SIG-M5 (cell line): ENCODE results near the gene VASH1.
"Not testable (repeated sequence)": the region's sequence is repeated elsewhere in the genome, so short reads cannot be mapped to it uniquely, and the experiment has no call there.

Source experiments
- DNase-seq: peaks from one replicate; lab custom pipeline; 2025; lab: John Stamatoyannopoulos, UW

Gene VASH1

DNA sequence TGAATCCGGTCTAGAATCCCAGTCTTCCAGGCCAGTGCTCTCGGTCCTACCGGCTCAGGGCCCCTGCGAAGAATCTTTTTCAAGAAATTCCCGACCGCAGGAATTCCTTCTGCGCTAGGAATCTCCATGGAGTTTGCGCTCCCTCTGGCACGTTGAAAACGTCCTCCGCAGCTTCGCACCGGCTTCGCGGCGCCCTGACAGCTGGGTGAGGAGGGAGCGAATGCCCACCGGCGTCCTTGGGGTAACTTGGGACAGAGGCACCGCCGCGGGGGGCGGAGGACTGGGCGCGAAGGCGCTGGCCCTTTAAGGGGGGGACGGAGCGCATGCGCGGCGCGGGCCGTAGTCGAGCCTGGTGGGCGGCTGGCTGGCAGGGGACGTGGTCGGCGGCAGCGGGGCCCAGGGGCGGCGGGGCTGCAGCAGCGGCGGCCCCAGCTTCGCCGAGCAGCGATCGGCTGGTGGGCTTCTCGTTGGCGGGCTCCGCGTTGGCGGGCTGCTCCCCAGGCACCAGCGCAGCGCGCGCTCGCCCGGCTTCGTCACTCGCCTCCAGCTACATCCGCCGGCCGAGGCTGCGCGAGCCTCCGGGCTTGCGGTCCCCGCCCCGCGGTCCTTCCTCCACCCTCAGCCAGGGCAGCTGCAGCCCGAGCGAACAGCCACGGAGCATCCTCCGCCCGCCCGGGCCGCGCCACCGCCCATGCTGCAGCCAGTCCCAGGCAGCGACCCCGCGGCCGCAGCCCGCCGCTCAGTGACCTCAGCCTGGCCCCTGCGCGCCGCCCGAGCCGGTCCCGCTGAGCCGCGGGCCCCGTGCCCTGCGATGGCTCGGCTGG is at the start of gene VASH1:
Gene VASH1 (plus strand): TSS at position 333 of the 824 bp plus-strand sequence. CDS start 1,354 bp downstream, outside the sequence.
- DNase-seq, result no peak

DNA sequence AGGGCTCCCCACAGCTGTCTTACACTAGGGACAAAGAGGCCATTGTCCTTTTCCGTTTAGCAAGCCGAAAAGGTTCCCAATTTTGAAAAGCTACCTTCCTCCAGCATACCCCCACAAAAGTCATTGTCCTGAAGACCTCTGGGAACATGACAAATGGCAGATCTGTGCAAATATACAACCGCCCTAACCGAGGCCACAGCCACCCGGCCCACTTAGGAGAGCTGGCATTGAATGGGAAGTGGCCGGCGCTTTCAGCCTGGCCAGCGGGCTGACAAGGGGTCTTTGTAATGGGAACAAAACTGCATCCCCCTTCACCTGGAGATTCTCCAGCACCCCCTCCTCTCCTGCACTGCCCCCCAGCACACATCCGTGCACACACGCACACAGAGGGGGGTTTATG is 48.1 kb upstream of the VASH1 start:
- no peak for DNase-seq

DNA sequence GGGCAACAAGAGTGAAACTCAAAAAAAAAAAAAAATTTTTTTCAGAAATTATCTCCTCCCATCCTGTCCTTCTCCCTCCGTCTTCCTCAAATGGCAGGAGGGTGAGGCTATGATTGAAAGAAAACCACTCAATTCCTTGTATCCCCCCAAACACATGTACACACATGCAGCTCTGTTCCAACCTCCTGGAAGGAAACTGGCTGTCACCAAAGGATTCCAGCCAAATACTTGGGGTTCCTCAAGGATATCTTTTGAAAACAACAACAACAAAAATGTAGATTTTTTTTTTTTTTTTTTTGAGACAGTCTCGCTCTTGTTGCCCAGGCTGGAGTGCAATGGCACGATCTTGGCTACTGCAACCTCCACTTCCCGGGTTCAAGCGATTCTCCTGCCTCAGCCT is 46.8 kb upstream of the VASH1 start:
- no peak for DNase-seq

DNA sequence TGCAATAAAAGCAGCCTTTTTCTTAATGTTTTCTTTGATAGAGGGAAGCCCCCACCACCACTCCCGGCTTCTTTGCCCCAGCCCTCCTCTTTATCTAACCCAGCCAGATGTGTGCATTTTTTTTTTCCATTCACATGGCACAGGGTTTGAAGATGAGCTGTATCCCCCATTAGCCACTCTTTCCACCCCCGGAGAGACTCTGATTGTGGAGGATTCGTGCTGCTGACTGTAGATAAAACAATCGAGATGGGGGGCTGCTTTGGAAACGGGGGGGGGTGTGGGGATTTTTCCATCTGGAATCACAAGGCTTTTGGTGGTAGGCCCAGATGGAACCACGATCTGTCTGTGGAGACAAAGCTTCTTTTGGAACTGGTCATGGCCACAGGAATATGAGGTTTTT is 46.2 kb upstream of the VASH1 start:
- no peak for DNase-seq

DNA sequence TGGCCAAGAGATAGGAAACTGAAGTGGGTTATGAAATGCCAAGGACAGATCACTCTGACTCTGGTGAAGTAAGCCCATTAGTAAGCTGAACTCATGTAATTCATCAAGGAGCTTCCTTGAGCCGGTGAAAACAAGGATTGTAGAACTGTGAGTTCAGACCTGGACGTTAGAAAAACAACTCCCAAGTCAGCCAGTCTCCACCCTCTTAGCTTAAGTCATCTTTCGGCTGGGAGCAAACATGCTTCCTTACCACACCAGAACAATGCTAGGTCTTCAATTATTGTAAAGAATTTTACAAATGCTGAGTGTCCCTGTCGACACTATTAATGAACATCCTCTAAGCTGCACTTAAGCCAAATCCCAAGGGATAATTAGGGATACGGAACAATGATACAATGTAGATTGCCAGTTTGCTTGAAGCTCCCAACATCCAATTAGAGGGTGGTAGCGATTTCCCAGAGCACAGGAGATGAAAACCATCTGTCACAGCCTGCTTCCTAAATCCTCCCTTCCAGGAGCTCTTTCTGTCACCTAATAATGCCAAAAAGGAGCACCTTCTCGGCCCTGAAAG is 45.7 kb upstream of the VASH1 start:
- no peak for DNase-seq

DNA sequence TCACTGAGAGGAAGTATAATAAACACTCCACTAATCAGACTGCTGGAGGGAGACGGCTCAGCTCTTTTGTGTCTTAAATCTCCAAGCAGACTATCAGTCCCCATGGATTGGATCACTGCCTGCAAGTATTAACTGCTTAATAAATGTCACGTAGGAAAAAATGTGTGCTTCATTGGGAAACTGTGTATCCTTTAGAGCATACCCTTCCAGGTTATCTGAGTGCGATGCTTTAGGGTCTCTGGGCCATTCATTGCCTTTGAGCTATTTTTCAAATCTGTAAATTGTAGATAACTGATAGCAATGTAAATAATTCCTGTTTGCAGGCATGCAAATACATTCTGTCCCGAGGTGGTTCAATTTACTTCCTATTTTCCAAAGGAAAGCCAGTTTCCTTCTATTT is 45.0 kb upstream of the VASH1 start:
- DNase-seq, result no peak

DNA sequence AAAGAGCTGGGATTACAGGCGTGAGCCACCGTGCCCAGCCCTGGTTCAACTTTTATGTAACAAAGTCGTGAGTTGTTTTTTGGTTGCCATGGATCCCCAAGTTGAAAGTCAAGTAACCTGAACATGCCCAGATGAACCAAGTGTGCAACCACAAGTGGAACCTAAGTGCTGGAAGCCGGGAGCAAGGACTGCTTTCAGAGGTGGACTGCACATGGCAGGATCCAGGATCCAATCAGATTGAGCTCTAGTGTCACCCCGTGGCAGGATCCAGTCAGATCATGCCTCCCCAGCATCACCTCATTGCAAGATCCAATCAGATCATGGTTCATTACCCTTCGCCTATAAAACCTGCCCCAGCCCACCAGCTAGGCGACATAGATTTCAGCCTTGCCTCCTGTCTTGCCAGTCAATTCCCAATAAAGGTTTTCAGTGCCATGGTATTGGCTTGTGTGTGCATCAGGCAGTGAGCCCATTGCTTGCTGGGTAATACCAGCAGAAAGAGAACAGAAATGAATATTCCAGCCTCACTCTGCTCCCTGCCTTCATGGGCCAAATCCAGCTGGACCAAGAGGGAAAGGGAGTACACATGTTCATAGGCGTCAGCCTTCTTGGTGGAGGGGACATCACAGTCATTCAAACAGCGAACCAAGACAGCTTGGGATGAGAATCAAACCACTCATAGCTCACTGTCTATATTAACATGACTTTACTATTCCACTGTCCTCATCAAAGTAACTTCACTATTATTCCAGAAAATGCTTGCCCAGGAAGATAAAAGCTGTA is 43.6 kb upstream of the VASH1 start:
- DNase-seq, result no peak

DNA sequence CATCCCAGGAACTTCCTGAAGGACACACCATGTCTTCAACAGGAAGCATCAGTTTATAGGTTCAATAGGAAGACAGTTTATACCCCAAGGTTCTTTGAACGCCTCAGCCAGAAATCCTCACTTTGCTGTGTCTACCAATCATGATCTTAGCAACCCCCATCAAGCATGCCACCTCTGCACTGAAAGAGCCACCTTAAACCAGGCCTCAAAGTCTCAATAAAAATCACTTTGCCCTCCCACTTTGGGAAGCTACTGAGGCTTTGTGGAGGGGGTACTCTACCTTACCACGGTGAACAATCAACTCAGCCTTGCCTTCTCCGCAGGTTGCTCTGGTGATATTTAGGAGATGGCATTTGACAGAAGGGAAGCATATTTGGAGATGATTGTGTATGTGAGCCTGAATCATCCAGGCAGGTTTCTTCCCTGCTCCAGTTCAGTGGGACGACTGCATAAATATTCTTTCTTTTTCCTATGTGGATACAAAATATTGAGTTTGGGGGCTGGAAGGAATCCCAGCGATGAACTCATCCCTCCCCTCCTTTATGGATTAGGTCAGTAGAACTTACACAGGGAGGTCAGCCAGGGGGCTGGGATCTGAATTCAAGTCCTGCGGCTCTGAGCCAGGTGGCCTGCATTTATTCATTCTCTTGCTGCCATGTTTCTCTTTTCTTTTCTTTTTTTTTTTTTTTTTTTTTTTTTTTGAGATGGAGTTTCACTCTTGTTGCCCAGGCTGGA is 42.8 kb upstream of the VASH1 start:
- no peak for DNase-seq

DNA sequence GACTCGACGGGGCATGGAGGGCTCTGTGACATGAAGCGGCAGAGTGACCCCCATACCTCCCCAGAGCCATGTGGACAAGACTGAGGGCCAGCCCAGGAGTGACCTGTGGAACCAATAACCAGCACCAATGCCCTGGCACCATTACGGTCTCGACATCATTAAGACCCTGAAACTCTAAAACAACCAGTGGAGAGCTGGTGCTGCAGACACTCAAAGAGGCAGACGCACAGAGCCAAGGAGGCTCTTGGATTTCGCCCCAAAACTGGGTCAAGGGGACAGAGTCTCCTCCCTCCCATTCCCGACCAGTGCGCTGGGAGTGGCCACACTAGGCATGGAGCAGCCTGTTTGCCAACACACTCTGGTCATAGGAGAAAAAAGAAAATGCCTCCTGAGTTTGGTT is 41.6 kb upstream of the VASH1 start:
- DNase-seq, result no peak

DNA sequence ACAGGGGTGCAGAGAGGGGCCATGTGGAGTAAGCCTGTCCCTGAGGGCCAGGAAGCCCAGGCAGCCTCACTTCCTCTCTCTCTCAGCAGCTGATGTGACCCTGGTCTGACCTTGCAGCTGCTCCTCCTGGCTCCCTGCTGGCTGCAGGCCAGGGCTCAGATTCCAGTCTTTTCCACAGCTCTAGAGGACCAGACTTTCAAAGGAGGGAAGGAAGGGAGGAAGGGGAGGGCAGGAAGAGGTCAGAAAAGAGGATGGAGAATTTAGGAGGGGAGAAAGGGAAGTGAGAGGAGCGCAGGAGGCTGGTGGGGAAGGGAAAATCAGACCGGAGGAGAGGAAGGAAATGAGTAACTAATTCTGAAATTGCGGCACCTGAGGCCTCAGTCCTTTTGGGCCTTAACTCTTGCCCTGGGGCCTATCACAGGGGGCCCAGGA is 40.9 kb upstream of the VASH1 start:
- no peak for DNase-seq

DNA sequence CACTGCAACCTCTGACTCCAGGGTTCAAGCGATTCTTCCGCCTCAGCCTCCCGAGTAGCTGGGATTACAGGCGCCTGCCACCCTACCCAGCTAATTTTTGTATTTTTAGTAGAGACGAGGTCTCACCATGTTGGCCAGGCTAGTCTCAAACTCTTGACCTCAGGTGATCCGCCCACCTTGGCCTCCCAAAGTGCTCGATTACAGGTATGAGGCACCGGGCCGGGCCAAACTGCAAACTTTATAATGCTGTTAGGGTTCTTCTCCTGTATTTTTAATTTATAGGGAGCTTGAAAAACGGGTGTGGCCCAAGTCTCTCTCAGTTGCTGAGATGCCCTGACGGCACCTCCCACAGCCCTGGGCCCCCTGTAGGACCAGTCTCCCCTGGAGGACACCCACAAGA is 39.8 kb upstream of the VASH1 start:
- not testable (repeated sequence) for DNase-seq

DNA sequence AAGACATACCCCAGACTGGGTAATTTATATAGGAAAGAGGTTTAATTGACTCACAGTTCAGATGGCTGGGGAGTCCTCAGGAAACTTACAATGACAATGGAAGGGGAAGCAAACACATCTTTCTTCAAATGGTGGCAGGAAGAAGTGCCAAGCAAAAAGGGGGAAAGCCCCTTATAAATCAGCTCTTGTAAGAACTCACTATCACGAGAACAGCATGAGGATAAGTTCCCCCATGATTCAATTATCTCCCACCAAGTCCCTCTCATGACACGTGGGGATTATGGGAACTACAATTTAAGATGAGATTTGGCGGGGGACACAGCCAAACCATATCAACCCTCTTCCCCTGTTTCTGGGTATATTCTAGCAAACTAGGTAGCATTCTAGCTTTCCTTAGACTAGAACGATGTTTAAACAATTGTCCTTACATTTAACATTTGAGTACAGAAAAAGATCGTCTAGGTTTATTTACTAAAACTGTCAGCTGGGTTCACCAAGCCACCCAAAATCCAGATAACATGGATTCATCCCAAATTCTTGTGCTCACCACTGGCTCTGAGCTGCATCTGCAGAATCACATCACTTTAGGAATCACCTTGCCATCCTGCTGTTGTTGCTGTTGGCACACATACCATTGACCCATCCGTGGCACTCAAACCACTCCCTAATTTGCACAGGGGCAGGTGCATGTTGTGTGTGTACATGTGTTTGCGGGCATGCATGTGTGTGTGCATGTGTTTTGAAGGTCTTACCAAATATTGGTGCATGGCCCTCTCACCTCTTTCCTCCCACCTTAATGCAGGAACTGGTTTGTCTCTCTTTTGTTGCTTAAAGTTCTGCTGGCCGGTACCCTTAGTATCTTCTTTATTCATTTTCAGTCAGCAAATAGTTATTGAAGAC is 36.4 kb upstream of the VASH1 start:
- DNase-seq, result no peak

DNA sequence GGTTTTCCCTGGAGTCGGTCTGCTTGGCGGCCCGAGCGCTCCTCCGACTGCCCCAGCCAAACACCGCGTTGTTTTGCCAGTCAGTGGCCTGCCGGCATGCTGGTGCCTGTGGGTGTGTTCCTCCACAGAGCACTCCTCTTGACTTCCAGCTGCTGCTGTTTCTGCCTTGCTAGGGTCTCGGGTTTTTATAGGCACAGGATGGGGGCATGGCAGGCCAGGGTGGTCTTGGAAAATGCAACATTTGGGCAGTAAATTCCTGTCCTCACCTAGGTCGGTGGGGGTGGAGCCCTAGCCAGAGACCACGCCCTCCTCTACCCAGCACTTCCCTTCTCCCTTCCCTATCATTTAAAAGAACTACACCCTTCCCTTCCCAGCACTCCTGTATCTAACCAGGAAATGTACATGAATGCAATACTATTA is 34.7 kb upstream of the VASH1 start:
- DNase-seq, result no peak

DNA sequence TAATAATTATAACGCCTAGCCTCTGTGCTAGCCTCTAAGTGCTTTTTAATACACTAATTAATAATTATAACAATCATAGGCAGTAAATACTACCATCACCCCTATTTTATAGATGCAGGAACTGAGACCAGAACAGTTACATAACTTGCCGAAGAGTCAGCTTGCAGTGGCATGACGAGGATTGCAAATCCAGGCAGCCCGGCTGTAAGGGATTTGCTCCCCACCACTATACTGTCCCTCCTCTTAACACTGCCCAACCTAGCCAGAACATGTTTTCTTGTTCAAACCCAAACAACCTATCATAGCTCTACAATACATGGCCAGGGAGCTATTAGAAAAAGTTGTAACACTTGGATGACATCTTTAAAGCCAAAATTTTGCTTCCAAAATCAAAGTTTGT is 33.9 kb upstream of the VASH1 start:
- DNase-seq, result no peak

DNA sequence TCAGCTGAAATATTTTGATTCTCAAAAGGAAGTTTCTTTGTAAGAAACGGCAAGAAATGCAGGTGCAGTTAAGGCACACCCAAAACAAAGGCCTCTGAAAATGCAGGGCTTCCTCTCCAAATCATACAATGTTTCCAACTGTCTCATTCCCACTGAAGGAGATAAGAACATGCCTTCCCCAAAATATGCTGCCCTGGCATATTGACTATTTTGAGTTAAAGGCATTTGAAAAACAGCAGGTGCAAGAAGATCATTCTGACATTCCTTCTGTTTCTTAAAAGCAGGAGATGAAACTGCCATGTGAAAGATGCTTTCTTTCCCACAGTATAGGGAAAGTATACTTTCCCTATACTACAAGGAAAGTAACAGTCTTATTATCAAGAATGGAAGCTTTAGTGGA is 33.4 kb upstream of the VASH1 start:
- no peak for DNase-seq

DNA sequence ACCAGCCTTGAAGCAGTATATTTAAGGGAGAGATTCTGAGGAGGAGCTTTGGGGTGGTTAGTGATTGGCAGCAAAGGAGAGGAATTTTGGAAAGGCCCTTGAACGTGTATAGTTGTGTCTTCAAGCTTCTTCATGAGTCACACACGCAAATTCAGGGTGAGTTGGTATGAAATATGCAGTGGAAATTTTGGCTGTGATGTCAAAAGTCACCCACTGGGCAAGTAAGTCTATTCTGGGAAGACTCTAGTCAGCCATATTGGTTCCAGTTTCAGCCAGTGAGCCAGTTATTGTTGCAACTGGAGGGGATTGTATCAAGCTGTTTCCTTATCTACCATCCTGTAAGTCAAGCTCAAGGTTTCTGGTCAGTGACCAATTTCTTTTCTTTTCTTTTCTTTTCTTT is 32.0 kb upstream of the VASH1 start:
- DNase-seq, result no peak

DNA sequence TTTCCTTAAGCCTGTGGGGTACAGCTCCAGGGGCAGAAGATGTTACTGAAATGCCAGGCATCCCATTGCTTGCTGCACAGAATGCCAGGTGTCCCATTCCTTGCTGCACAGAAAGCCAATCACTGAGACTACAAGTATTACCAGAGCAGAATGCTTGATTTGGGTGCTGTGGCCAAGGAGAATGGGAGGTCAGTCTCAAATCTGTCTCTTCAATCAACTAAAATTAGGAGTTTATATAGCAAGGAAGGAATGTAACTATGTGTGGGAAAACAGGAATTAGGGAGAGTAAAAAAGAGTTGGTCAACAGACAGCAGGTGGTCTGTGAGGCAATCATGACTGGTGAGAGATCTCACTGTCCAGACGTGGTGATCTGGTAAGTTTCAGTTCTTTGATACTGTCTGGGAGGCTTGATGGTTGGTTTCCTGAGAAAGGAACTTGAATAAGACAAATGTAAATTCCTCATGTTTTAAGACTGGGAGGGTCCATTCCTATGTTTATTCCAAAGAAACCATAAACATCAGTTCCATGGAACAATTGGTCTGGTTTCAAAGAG is 31.2 kb upstream of the VASH1 start:
- DNase-seq, result no peak

DNA sequence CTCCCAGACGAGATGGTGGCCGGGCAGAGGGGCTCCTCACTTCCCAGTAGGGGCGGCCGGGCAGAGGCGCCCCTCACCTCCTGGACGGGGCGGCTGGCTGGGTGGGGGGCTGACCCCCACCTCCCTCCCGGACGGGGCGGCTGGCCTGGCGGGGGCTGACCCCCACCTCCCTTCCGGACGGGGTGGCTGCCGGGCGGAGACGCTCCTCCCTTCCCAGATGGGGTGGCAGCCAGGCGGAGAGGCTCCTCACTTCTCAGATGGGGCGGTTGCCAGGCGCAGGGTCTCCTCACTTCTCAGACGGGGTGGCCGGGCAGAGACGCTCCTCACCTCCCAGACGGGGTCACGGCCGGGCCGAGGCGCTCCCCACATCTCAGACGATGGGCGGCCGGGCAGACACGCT is 26.8 kb upstream of the VASH1 start:
- not testable (repeated sequence) for DNase-seq

DNA sequence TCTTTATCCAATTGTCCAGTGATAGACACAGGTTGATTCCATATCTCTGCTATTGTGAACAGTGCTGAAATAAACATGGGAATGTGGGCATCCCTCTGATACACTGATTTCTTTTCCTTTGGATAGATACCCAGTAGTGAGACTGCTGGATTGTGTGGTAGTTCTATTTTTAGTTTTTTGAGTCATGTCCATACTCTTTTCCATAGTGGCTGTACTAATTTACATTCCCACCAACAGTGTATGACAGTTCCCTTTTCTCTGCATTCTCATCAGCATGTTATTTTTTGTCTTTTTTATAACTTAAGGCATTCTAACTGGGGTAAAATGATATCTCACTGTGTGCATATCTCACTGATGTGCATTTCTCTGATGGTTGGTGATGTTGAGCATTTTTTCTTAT is 24.8 kb upstream of the VASH1 start:
- DNase-seq, result no peak

DNA sequence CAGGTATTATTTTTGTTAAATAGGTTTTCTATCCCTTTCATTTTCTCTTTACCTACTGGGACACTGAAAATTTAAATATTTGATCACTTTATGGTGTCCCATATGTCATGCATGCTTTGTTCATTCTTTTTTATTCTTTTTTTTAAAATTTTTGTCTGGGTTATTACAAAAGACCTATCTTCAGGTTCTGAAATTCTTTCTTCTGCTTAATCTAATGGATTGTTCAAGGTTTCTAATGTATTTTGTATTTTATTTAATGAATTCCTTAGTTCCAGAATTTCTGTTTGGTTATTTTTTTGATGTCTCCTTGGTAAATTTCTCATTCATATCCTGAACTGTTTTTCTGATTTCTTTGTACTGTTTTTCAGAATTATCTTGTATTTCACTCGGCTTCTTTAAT is 20.2 kb upstream of the VASH1 start:
- DNase-seq, result no peak

DNA sequence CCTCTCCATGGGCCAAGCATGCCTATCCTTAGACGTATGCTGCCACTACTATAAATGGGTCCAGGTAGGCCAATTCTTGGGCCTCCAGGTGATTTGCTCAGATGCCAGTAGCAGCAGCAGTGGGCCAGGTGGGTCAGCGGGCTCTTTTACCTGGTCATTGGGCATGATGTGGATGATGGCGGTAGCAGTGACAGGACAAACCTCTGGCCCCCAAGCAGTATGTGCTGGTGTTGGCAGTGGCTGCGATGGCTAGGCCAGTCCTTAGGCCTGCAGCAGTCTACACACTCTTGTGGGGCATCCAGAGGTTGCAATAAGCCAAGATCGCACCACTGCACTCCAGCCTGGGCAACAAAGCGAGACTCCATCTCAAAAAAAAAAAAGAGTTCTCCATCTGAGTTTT is 19.1 kb upstream of the VASH1 start:
- DNase-seq, result no peak
